Smooth muscle cell of the brain vasculature (primary cell): ENCODE measurements around the gene TCF7.

Experiments
- DNase-seq: peaks from one replicate; pipeline ENCODE4 v3.0.0-alpha.2; 2012; ENCODE audit warnings: low read depth, low spot score

TCF7 gene

DNA sequence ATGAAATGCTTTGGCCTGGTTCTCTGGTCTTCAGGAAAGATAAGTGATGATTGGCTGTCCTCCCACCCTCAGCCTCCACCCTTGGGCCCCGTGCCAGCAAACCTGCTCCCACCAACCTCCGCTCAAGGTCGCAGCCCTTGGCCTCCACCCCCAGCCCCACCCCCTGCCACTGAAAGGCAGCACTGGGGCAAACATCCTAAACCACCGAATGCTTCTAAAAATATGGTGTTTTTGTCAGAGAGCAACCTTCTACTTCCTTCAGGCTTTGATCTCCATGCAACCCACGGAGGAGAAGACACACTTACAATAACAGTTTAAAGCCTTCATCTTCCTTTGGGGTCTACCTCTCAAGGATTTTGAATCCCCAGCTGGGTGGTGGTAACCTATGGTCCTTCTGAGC lies 24.0 kb upstream of the TCF7 start:
- DNase-seq: no peak

DNA sequence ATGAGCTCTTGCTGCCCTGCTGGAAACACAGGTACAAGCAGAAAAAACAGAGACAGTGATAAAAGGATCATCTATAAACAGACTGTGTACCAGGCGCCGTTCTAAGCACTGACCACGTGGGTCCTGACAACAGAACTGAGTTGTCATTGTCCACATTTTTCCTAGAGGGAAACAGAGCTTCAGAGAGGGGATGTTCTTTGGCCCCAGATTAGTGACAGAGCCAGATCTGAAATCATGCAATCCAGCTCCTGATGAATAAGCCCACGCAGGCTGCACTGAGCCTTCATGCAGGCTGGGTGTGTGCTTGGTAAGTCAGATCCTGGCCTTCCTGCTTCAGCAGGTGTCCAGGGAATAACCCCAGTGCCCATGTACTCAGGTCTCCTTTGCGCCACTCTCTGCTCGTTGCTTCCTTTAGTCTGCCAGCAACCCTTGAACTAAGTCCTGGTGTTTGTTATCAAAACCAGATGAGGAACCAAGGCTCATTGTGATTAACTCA lies 22.8 kb upstream of the TCF7 start:
- DNase-seq: no peak

DNA sequence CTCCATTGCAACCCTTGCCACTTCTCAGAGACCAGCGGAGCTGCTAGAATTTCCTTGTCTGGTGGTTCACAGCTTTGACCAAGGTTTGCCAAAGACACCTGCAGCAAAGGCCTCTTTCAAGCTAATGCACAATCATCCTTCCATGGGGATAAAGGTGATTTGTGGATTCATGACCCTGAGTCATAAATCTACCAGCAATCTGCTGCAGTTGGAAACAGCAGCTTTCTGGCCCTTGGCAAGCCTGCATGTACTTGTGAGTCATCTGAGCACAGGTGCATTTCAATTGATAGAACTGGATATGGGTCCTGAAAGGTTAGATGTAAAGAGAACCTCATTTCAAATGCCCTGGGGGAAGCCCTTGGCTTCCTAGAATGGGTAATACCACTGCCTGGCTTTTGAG lies 21.6 kb upstream of the TCF7 start:
- no peak for DNase-seq

DNA sequence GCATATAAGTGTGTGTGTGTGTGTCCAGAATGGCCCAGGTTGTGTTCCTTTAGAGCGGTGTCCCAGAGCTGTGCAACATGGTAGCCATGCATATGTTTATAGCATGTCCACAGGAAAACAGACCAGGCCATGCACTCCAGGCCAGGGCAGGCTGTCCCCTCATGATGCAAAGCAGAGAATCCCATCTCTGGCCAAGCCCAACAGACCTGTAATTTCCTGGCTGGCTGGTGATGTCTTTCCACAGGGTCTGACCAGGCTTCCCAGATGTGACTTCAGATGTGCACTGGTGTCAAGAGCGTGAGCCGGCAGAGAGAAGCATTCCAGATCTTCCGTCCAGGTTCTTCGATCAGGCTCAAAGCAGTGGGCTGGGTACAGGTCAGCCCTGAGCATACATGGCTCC lies 21.1 kb upstream of the TCF7 start:
- no peak for DNase-seq

DNA sequence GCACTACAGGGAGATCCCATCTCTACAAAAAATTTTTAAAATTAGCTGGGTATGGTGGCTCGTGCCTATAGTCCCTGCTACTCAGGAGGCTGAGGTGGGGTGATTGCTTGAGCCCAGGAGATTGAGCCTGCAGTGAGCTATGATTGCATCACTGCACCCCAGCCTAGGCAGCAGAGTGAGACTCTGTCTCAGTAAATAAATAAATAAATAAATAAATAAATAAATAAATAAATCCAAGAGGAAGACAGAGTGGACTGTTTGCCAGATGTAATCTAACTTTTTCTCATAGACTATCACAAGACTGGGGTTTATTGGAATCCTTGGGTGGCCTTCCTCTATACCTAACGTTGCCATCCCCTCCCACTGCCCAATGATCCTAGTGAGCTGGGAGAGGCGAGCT lies 19.2 kb upstream of the TCF7 start:
- DNase-seq: no peak

DNA sequence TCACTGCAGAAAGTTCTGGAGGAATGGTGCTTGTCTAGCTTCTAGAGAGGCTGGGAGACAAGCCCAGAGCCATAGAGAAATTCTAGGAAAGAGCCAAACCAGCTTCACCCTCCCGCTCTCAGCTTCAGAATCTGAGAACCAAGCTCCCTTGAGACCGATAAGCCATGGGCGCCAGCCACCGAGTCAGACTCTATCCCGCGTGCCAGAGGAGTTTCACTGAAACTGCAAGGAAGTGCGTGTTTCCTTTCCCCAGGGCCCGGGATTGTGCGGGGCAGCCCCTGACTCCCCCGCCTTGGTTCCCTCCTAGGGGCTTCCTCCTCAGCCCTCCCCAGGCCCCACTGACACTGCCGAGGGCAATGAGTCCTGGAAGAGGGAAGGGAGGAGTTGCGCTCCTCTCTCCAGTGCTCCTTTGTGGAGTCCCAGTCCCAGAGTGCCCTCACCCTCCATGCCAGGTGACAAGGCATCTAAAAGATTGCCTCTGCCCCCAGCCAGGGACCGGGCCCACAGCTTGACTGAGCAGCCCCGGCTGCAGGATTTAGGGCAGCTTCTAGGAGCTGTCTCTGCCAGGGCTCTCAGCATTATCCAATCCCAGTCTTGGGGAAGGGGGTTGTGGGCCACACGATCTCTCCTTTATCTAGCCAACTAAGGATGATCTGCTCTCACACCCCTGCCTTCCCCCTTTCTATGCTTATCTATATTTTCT lies 18.4 kb upstream of the TCF7 start:
- DNase-seq: no peak

DNA sequence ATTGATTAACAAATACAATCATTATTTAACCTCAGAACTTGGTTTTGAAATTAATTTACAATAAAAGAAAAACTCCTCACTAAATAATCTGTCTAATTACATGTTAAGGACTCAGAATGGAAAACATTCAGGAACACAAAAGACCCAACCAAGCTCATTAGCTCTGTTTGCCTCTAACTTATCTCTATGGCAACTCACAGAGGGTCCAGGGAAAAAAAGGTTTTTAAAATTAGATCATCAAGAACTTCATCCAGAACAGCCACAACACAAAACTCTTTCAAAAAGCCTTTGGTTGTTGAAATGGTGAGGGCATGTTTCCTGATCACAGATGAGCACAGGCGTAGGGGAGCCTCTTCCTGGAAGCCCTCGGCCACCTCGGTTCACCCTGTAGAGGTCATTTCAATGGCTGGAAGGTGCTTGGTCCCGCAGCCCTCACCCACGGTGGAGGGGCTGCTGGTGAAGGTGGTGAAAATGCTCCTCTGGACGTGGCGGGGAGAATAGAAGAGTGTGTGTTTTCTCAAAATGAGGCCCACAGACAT lies 17.2 kb upstream of the TCF7 start:
- no peak for DNase-seq

DNA sequence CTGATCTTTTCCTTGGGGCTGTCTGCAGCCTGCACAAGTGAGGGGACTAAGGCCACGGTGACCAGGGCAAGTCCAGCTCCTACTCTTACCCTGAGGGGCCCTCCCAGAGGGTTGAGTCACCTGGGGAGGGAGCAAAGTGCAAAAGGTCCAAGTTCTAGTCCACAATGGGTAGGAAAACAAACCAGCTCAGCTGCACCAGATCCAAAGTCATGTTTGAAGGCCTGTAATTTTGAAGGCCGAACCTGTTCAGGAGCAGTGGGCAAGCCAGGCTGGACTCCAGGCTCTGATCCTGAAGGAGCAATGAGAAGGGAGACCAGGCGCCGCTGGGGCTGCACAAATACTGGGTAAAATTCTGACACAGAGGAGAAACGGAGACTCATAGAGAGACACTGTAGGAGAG lies 15.8 kb upstream of the TCF7 start:
- DNase-seq: no peak

DNA sequence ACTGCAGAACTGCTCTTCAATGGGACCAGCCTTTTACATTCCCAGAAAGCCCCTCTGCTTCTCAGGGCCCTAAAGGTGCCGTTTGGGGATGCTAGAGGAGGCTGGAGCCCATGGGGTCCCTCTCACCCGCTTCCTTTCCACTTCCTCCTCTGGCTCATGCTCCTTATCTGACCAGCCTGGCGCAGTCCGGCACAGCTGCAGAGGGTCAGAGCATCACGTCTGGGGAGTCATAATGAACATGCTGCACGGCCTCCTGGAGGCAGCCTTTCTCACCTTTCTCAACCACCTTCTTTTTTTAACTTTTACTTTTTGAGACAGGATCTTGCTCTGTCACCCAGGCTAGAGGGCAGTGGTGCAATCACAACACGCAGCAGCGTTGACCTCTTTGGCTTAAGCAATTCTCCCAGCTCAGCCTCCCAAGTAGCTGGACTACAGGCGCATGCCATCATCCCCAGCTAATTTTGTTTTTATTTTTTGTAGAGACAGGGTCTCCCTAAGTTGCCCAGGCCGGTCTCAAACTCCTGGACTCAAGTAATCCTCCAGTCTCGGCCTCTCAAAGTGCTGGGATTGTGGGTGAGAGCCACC lies 15.1 kb upstream of the TCF7 start:
- DNase-seq: no peak

DNA sequence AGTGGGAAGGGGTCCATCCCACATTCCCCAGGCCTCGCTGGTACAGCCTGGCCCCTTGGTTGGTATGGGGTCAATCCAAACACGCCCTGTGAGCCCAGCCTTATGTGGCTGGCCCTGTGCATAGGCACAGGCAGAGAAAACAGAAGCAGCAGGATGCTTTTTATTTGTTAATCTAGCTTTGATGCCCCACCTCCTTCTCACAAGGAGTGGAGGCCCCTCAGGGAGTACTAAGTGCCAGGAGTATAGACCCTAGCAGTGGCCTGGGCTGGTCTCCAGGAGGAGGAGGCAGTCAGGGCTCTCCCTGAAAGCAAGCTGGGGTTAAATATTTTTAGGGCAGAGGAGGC lies 14.6 kb upstream of the TCF7 start:
- no peak for DNase-seq

DNA sequence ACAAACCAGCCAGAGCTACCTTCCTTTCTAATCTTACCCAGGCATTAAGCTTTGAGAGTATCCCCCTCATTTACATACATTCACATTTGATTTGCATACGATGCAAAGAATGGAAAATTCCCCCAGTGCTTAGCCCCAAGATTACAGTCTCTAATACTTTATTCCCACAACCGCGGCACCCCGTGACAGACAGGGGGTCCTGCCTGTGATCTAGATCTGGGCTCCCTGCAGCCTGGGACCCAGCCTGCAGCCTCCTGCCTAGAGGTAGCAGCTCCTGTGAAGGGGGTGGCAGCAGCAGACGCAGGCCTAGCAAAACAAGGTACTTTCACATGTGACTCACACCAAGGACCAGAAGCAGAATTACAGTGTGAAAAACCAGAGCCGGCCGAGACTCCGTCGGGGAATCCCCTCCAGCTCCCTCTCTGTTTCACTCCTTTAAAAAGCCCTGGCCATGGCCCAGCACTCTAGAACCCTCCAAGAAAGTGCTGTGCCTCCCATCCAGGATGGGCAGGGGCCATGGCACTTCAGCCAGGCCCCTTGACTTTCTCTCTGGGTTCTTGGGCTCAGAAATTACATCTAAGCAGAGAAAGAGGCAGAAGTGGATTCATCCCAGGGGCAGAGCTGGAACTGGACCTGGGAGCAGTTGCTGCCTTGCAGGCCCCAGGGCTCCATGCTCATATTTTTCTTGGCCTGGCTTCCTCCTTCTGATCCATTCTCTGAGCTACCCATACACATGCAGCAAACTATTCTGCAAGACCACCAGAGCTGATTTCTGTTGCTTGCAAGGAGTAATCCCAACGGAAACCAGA lies 14.0 kb upstream of the TCF7 start:
- peak; percentile 21 for DNase-seq

DNA sequence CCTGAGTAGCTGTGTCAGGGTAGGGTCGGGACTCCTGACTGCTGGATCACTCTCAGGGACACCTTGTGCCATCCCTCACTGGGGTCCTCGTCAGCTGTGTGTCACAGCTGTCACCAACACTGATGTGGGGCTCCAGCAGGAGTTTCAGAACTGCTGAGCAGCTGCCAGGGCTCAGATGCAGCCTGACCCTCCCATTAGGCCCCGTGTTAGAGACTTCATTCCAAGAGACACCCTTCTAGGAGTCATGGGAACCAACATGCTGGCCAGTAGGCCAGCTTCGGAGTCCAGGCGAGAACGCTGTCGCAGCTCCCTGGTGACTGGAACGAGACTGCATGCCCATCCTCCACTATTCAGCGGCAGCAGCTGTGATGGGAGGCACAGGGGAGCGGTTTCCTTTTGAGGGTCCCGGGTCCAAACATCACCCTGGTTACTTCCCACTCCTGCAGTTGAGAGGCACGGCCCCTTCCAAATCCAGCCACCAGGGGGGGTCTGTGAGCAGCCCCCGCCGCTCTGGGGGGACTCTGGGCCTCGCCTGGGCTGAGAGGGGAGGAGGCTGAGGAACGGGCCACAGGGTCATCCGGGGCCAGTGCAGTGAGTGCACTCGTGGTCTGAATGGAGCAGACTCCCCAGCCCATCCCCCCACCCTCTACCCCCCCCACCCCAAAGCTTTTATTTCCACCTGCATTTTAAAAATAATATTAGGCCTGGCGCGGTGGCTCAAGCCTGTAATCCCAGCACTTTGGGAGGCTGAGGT lies 12.6 kb upstream of the TCF7 start:
- DNase-seq: no peak

DNA sequence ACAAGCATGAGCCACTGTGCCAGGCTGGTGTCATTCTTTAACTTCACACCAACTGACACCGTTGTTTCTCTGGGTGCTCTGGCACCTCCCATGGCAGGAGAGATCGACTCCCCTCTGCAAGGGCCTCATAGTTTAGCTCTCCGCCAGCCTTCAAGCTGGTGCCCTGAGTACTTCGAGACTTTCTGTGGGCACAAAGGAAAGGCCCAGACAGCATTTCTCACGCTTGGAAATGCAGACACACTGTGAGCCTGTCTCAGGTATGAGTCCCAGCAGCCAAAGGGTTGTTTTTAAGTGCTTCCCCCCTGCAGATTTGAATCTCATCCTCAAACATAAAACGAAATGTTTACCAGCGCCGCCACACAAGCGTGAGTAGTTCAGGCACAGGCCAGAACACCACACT lies 11.1 kb upstream of the TCF7 start:
- DNase-seq: no peak

DNA sequence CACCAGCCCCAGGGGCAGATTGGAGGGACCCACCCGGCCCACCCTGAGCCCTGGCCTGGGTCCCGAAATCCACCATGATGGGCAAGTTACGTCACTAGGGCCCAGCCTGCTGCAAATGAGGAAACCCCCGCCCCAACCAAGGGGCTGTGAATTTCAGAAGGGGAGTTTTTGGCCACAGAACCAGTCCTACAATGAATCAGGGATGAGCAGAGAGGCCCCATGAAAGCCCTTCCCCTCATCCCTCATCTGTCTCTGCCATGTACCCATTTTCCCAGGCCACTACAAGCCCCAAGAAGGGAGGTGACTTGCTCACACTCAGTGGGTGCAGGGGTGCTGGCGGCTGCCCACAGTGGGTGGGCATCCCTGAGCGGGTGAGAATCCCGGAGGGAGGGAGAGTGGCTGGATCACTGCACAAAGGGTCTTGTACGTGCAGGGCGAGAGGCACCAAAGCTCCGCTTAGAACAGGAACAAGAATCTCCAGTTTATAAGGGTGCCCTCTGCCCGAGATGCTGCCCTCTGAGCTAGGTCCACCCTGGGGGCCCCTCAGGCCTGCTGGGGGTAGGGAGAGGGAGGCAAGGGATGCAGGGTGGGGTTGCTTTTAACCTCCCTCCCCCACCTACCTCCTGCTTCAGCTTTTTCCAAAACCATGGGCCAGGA lies 10.4 kb upstream of the TCF7 start:
- DNase-seq: no peak

DNA sequence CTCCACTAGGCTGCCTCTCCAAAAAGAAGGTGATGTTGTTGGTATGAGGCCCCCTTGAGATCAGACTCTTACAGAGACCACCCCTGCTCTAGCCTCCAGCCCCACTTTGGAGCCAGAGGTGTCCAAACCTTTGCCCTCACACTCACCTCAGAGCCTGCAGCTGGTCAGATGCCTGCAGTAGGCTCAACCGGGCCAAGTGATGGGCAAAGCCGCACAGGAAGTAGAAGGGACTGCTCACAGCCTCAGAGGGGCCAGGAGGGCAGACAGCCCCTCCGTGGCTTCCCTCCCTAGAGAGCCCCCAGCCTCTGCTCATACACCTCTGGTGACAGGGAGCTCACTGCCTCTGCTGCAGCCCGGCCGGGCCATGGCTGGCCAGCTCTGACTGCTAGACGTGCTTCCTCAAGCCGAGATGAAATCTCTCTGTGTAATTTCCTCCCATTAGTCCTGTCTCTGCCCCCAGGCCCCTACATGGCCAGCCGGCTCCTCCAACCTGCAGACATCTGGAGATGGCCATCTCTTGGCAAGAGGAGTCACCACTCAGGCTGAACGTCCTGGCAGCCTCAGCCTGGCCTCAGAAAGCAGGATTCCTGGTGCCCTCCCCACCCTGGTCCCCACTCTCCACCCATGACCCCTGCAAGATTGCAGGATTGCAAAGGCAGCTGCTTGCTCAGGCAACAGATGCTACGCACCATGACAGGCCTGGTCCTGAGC lies 7.3 kb upstream of the TCF7 start:
- DNase-seq: no peak

DNA sequence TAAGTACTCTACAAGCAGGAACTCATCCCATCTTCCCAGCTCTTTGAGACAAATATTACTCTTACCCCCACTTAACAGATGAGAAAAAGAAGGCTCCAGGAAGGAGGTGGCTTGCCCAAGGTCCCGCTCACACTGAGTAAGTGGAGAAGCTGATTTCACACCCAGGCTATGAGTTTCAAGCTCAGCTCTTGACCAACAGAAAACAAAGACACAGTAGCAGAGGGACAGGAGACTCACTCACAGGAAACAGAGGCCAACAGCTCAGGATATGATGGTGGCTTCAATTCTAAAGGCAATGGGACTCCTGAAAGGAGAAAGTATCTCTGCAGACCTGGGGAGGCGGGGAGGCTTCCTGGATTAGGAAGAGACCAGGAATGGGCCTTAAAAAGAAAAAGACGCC lies 6.7 kb upstream of the TCF7 start:
- DNase-seq: no peak

DNA sequence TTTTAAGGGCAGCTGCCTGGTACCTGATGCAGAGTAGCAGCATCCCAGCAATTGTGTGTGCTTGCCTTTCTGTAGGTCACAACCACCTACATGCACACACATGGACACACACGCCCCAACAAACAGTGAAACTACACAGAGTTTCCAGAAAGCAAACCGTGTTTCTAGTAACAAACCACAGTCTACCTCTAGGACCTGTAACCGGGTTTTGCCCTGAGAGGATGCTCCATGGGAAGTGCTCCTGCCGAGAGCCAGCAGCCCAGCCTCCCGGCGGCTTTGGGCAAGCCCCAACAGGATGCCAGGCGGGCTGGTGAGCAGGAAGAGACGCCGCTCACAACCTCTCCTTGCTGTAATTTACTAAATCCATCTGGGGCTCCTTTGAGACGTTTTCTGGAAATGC lies 4.1 kb upstream of the TCF7 start:
- DNase-seq: no peak

DNA sequence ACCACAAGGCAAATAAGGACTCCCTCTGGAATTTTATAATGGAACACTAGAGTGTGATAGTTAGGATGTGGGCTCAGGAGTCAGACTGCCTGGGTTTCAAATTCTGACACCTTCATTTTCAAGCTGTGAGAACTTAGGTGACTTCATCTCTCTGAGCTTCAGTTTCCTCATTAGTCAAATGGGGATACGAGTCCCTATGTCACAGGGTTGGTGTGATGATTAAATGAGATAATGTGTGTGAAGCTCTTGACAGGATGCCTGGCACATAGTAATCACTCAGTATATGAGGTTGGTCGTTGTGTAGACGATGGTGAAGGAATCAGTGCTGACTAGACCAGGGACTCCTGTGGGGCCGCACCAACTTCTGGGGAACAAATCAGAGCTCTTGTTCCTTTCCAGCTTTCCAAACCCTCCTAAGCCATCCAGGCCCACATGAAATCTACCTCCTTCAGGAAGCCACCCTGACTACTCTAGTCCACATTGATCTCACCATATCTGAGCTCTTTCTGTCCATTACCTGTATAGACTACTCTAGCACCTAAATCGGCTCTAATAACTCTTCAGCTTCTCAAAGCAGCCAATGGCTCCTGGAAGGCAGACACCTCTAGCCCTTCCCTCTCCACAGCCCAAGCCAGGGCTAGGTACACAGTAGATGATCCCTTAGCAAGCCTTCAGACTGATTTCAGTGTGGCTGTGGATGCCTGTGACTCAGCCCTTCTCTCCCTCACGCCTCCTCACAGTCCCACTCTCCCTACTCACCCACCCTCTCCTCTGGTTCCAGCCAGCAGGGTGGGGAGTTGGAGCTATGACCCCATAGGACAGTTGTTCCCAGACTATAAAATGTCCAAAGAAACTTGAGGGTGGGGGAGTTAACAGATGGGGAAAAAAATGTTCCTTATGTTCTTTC lies 2.5 kb upstream of the TCF7 start:
- DNase-seq: no peak

DNA sequence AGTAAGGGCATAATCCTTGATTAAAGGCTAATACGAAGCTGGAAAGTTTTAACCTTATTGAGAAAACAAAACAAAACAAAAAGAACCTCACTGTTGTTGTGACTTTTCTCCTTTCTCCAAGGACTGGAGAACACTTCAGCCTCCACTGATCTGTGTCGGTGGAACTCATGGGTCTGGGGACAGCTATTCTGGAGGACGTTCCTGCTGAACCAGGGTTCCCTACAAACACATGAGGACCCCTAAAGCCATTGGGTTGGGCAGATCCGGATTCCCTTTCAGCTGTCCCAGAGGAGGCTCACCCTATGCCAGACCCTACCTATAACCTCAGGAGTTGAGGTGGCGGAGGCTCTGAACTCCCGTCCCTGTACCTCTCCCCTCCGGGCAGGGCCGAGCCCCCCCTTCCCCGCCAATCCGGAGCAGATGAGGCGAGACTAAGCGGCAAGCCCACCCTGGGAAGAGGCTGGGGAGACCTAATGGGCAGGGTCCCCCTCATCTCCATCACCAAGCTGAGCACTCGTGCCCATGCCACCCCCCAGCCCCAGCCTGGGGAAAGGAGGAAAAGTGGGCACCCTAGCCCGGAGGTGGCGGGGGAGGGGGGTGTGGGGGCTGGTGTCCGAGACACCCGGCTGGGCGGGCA lies 1.6 kb upstream of the TCF7 start:
- DNase-seq: no peak
